GM12878 (cell line): ENCODE results near the gene BAG5.

Source experiments
- CHD4 ChIP-seq: fragments of 200-600 bp; sonication (generic); IDR thresholded peaks from 2 replicates; pipeline ENCODE4 v1.6.1; 2016; ENCODE audit warnings: mild to moderate bottlenecking
- EGR1 ChIP-seq, 2 experiments: IDR thresholded peaks; 1 replicate in 1 of 2; 2 replicates in 1 of 2; pipeline ENCODE4 v1.6.1; 2011 to 2012; ENCODE audit warnings: low read depth in 2 of 2, low read length in 2 of 2, borderline replicate concordance in 1 of 2, mild to moderate bottlenecking in 1 of 2, moderate library complexity in 1 of 2
- EP300 ChIP-seq, 2 experiments: fragments of 150-350 bp in 1 of 2; IDR thresholded peaks; 2 replicates each; pipeline ENCODE4 v1.6.1; 2011 to 2012; ENCODE audit warnings: low read depth in 2 of 2, low read length in 2 of 2, borderline replicate concordance in 1 of 2, improper control_type of control experiment in 1 of 2, inconsistent platforms in 1 of 2; ENCODE audit not compliant: control insufficient read depth in 1 of 2
- EZH2 ChIP-seq: IDR thresholded peaks from 2 replicates; pipeline ENCODE4 v1.6.1; 2012; ENCODE audit warnings: low read depth, mild to moderate bottlenecking, control low read depth, inconsistent platforms, low read length, borderline replicate concordance; ENCODE audit not compliant: control insufficient read depth
- FOS ChIP-seq: IDR thresholded peaks from 3 replicates; pipeline ENCODE4 v1.6.1; 2011; ENCODE audit warnings: borderline replicate concordance; ENCODE audit not compliant: insufficient read length; ENCODE audit errors: extremely low read depth
- HDAC2 ChIP-seq: fragments of 200-600 bp; sonication (generic); IDR thresholded peaks from 2 replicates; pipeline ENCODE4 v1.6.1; 2017
- PAX5 ChIP-seq: IDR thresholded peaks from 2 replicates; pipeline ENCODE4 v1.6.1; 2011; ENCODE audit warnings: low read depth, low read length, borderline replicate concordance
- POLR2A ChIP-seq: IDR thresholded peaks from 2 replicates; pipeline ENCODE4 v1.6.1; 2011; ENCODE audit warnings: low read depth, mild to moderate bottlenecking, low read length
- RFX5 ChIP-seq: IDR thresholded peaks from 2 replicates; pipeline ENCODE4 v1.6.1; 2011; ENCODE audit warnings: low read depth, low read length, improper control_type of control experiment
- SIX5 ChIP-seq: IDR thresholded peaks from 2 replicates; pipeline ENCODE4 v1.6.1; 2011; ENCODE audit warnings: mild to moderate bottlenecking, low read depth, low read length, moderate library complexity; ENCODE audit not compliant: severe bottlenecking
- SMC3 ChIP-seq: IDR thresholded peaks from 2 replicates; pipeline ENCODE4 v1.6.1; 2011; ENCODE audit warnings: low read length, improper control_type of control experiment, borderline replicate concordance
- ZNF207 ChIP-seq: fragments of 450-650 bp; IDR thresholded peaks from 2 replicates; pipeline ENCODE4 v1.6.1; 2014; ENCODE audit warnings: antibody characterized with exemption, mild to moderate bottlenecking, borderline replicate concordance
- TF ChIP-seq, protein P1 (sequence below), 3 experiments: IDR thresholded peaks in 2 of 3; conservative IDR thresholded peaks in 1 of 3; 2 replicates each; pipeline ENCODE4 v1.5.1; 2011; ENCODE audit warnings: low read depth in 3 of 3, low read length in 3 of 3, mild to moderate bottlenecking in 3 of 3, control low read depth in 2 of 3, moderate library complexity in 2 of 3, inconsistent platforms in 1 of 3, mixed read lengths in 1 of 3; ENCODE audit not compliant: control insufficient read depth in 2 of 3, insufficient read depth in 1 of 3; ENCODE audit errors: extremely low read depth in 1 of 3
- TF ChIP-seq, protein P2 (sequence below): IDR thresholded peaks from 2 replicates; pipeline ENCODE4 v1.6.1; 2012; ENCODE audit warnings: mild to moderate bottlenecking, low read depth, low read length

GRCh38 chr14:103522649-103523574 is 39.5 kb downstream of the BAG5 start, which contains the start of gene CKB:
- TF ChIP-seq EP300 (IDR thresholded peaks at IDR 0.05; ENCODE audit: borderline replicate concordance in 1 of 2, control insufficient read depth in 1 of 2, low read depth in 2 of 2, low read length in 2 of 2) (no peak), EGR1 (IDR thresholded peaks at IDR 0.05; ENCODE audit: borderline replicate concordance in 1 of 2, low read depth in 2 of 2, low read length in 2 of 2) (no peak), HDAC2 (no peak), POLR2A (no peak), SIX5 (no peak), CHD4 (no peak), FOS (no peak), PAX5 (no peak), RFX5 (no peak), EZH2 (no peak), ZNF207 (no peak), SMC3 (no peak)
- TF ChIP-seq, protein P1, sequence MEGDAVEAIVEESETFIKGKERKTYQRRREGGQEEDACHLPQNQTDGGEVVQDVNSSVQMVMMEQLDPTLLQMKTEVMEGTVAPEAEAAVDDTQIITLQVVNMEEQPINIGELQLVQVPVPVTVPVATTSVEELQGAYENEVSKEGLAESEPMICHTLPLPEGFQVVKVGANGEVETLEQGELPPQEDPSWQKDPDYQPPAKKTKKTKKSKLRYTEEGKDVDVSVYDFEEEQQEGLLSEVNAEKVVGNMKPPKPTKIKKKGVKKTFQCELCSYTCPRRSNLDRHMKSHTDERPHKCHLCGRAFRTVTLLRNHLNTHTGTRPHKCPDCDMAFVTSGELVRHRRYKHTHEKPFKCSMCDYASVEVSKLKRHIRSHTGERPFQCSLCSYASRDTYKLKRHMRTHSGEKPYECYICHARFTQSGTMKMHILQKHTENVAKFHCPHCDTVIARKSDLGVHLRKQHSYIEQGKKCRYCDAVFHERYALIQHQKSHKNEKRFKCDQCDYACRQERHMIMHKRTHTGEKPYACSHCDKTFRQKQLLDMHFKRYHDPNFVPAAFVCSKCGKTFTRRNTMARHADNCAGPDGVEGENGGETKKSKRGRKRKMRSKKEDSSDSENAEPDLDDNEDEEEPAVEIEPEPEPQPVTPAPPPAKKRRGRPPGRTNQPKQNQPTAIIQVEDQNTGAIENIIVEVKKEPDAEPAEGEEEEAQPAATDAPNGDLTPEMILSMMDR (IDR thresholded peaks at IDR 0.05 in 2 of 3, conservative IDR thresholded peaks at IDR 0.05 in 1 of 3; ENCODE audit: control insufficient read depth in 2 of 3, extremely low read depth in 1 of 3, insufficient read depth in 1 of 3, low read depth in 3 of 3, low read length in 3 of 3) = no peak
- TF ChIP-seq, protein P2, sequence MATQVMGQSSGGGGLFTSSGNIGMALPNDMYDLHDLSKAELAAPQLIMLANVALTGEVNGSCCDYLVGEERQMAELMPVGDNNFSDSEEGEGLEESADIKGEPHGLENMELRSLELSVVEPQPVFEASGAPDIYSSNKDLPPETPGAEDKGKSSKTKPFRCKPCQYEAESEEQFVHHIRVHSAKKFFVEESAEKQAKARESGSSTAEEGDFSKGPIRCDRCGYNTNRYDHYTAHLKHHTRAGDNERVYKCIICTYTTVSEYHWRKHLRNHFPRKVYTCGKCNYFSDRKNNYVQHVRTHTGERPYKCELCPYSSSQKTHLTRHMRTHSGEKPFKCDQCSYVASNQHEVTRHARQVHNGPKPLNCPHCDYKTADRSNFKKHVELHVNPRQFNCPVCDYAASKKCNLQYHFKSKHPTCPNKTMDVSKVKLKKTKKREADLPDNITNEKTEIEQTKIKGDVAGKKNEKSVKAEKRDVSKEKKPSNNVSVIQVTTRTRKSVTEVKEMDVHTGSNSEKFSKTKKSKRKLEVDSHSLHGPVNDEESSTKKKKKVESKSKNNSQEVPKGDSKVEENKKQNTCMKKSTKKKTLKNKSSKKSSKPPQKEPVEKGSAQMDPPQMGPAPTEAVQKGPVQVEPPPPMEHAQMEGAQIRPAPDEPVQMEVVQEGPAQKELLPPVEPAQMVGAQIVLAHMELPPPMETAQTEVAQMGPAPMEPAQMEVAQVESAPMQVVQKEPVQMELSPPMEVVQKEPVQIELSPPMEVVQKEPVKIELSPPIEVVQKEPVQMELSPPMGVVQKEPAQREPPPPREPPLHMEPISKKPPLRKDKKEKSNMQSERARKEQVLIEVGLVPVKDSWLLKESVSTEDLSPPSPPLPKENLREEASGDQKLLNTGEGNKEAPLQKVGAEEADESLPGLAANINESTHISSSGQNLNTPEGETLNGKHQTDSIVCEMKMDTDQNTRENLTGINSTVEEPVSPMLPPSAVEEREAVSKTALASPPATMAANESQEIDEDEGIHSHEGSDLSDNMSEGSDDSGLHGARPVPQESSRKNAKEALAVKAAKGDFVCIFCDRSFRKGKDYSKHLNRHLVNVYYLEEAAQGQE = no peak
